Panc1 (cell line): ENCODE data around the gene MSRB1. TPM values are rescaled to one million over a fixed set of nuclear protein-coding genes. Genes with fewer than 3 reads are reported as not detected.

Experiments
- ATAC-seq: fragments of 200-7000 bp; cut with Tn5 transposase; 2 replicates; pipeline ENCODE4 v1.9.1; 2020; ENCODE audit warnings: mild to moderate bottlenecking, moderate library complexity
- BruUV-seq: library from RNA; stranded (reverse); fragments of 400-500 nt; replicated peaks from 2 replicates; lab custom pipeline; 2021; lab: Mats Ljungman, UMichigan
- CTCF ChIA-PET: fragments of 300-600 bp; sonication (Branson Sonifier 250); formaldehyde crosslinking; loops from one replicate; lab custom pipeline; 2022; ENCODE audit warnings: antibody characterized with exemption; lab: Charles Lee
- POLR2A ChIA-PET: fragments of 300-600 bp; sonication (Branson Sonifier 250); formaldehyde crosslinking; loops from one replicate; lab custom pipeline; 2022; ENCODE audit warnings: antibody characterized with exemption; lab: Charles Lee
- DNase-seq: peaks from one replicate; pipeline ENCODE4 v3.0.0-alpha.2; 2010; ENCODE audit warnings: low read depth, low spot score
- H3K27ac ChIP-seq: 2 replicates; pipeline ENCODE4 v1.5.1; 2011; ENCODE audit warnings: mild to moderate bottlenecking, low read length, inconsistent platforms
- H3K27me3 ChIP-seq: fragments of 200-500 bp; sonication (Bioruptor generic); 2 replicates; pipeline ENCODE4 v1.6.0; 2014; ENCODE audit warnings: low read length, inconsistent platforms; ENCODE audit not compliant: control insufficient read depth, insufficient read depth
- H3K36me3 ChIP-seq: fragments of 200-500 bp; sonication (Bioruptor generic); 2 replicates; pipeline ENCODE4 v1.5.1; 2014; ENCODE audit warnings: inconsistent platforms, mild to moderate bottlenecking, low read length, moderate library complexity; ENCODE audit not compliant: control insufficient read depth, insufficient read depth
- H3K4me1 ChIP-seq: 2 replicates; pipeline ENCODE4 v1.5.1; 2011; ENCODE audit warnings: inconsistent platforms, mild to moderate bottlenecking, low read length, moderate library complexity; ENCODE audit not compliant: control insufficient read depth, insufficient read depth
- H3K4me3 ChIP-seq, 2 experiments: 2 replicates each; pipeline ENCODE4 v1.5.1; 2011 to 2012; ENCODE audit warnings: low read depth in 2 of 2, low read length in 2 of 2, mild to moderate bottlenecking in 2 of 2, inconsistent platforms in 1 of 2, moderate library complexity in 1 of 2
- H3K9me3 ChIP-seq: fragments of 200-500 bp; sonication (Bioruptor generic); 2 replicates; pipeline ENCODE4 v1.5.1; 2014; ENCODE audit warnings: low read depth, mild to moderate bottlenecking, inconsistent platforms, low read length, moderate library complexity; ENCODE audit not compliant: control insufficient read depth, insufficient read depth
- POLR2AphosphoS5 ChIP-seq: IDR thresholded peaks from 2 replicates; pipeline ENCODE4 v1.6.1; 2012; ENCODE audit warnings: mild to moderate bottlenecking, low read depth, low read length, moderate library complexity
- SIN3A ChIP-seq: IDR thresholded peaks from 2 replicates; pipeline ENCODE4 v1.6.1; 2012; ENCODE audit warnings: low read depth, mild to moderate bottlenecking, low read length, moderate library complexity, borderline replicate concordance; ENCODE audit not compliant: insufficient read depth
- TCF7L2 ChIP-seq: IDR thresholded peaks from 2 replicates; pipeline ENCODE4 v1.6.1; 2011; ENCODE audit warnings: mild to moderate bottlenecking, low read depth, low read length, inconsistent platforms
- in situ Hi-C: cut with HindIII; loops from 2 replicates; pipeline ENCODE4 v1.10.0; 2016; ENCODE audit warnings: low sequenced_read_pairs, low pct_unique_long_range_greater_than_20kb
- intact Hi-C: fragments of 100-400 bp; cut with micrococcal nuclease; formaldehyde crosslinking; loops from one replicate; pipeline ENCODE4 v1.10.0; 2022; ENCODE audit not compliant: unreplicated experiment
- total RNA-seq: library from RNA; stranded (reverse); gene quantifications from one replicate; pipeline ENCODE4 v1.2.1, GENCODE V29; 2021; ENCODE audit not compliant: unreplicated experiment
- TF ChIP-seq, protein P1 (sequence below): fragments of 450-650 bp; IDR thresholded peaks from 2 replicates; pipeline ENCODE4 v1.5.1; 2017; ENCODE audit warnings: mild to moderate bottlenecking
- TF ChIP-seq, protein P2 (sequence below), 2 experiments: IDR thresholded peaks; 2 replicates each; pipeline ENCODE4 v1.6.1; 2011 to 2012; ENCODE audit warnings: low read depth in 2 of 2, control low read depth in 1 of 2, low read length in 1 of 2, mild to moderate bottlenecking in 1 of 2, moderate library complexity in 1 of 2; ENCODE audit not compliant: insufficient read depth in 1 of 2

MSRB1 gene
- total RNA-seq, 1 experiment from 2014 or later = 25.3 TPM

DNA sequence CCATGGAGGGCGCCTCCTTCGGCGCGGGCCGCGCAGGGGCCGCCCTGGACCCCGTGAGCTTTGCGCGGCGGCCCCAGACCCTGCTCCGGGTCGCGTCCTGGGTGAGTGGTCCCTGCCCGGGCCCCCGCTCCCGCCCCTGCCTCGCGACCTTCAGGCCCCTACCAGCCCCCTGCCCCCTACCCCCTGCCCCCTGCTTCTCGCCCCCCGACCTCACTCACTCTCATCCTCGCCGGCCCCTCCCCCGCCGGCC is 47.0 kb upstream of the MSRB1 start:
- ChIA-PET CTCF (no interaction called here), POLR2A (no interaction called here)
- intact Hi-C loops = no loop called here
- peak overlapping the region; percentile 50 to 67 for H3K4me3 ChIP-seq
- no peaks in the 10 kb centered on the region for H3K9me3 ChIP-seq
- H3K27ac ChIP-seq = no peak overlapping the region; the same call in 1 of the 2 replicates
- BruUV-seq = no TSS peak
- H3K27me3 ChIP-seq = no peaks in the 10 kb centered on the region
- no peak for ATAC-seq
- DNase-seq = no peak
- H3K4me1 ChIP-seq = peaks cover 24% of the 10 kb centered on the region
- peaks cover 4% of the 10 kb centered on the region; the same call in 1 of the 2 replicates for H3K36me3 ChIP-seq
- TF ChIP-seq TCF7L2 = no peak
- TF ChIP-seq, protein P1, sequence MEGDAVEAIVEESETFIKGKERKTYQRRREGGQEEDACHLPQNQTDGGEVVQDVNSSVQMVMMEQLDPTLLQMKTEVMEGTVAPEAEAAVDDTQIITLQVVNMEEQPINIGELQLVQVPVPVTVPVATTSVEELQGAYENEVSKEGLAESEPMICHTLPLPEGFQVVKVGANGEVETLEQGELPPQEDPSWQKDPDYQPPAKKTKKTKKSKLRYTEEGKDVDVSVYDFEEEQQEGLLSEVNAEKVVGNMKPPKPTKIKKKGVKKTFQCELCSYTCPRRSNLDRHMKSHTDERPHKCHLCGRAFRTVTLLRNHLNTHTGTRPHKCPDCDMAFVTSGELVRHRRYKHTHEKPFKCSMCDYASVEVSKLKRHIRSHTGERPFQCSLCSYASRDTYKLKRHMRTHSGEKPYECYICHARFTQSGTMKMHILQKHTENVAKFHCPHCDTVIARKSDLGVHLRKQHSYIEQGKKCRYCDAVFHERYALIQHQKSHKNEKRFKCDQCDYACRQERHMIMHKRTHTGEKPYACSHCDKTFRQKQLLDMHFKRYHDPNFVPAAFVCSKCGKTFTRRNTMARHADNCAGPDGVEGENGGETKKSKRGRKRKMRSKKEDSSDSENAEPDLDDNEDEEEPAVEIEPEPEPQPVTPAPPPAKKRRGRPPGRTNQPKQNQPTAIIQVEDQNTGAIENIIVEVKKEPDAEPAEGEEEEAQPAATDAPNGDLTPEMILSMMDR = no peak
- TF ChIP-seq, protein P2, sequence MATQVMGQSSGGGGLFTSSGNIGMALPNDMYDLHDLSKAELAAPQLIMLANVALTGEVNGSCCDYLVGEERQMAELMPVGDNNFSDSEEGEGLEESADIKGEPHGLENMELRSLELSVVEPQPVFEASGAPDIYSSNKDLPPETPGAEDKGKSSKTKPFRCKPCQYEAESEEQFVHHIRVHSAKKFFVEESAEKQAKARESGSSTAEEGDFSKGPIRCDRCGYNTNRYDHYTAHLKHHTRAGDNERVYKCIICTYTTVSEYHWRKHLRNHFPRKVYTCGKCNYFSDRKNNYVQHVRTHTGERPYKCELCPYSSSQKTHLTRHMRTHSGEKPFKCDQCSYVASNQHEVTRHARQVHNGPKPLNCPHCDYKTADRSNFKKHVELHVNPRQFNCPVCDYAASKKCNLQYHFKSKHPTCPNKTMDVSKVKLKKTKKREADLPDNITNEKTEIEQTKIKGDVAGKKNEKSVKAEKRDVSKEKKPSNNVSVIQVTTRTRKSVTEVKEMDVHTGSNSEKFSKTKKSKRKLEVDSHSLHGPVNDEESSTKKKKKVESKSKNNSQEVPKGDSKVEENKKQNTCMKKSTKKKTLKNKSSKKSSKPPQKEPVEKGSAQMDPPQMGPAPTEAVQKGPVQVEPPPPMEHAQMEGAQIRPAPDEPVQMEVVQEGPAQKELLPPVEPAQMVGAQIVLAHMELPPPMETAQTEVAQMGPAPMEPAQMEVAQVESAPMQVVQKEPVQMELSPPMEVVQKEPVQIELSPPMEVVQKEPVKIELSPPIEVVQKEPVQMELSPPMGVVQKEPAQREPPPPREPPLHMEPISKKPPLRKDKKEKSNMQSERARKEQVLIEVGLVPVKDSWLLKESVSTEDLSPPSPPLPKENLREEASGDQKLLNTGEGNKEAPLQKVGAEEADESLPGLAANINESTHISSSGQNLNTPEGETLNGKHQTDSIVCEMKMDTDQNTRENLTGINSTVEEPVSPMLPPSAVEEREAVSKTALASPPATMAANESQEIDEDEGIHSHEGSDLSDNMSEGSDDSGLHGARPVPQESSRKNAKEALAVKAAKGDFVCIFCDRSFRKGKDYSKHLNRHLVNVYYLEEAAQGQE (IDR thresholded peaks at IDR 0.05; ENCODE audit: insufficient read depth in 1 of 2, low read depth in 2 of 2, low read length in 1 of 2) = no peak
- TF ChIP-seq SIN3A = no peak
- no peak for TF ChIP-seq POLR2AphosphoS5
- in situ Hi-C loops = no loop called here

DNA sequence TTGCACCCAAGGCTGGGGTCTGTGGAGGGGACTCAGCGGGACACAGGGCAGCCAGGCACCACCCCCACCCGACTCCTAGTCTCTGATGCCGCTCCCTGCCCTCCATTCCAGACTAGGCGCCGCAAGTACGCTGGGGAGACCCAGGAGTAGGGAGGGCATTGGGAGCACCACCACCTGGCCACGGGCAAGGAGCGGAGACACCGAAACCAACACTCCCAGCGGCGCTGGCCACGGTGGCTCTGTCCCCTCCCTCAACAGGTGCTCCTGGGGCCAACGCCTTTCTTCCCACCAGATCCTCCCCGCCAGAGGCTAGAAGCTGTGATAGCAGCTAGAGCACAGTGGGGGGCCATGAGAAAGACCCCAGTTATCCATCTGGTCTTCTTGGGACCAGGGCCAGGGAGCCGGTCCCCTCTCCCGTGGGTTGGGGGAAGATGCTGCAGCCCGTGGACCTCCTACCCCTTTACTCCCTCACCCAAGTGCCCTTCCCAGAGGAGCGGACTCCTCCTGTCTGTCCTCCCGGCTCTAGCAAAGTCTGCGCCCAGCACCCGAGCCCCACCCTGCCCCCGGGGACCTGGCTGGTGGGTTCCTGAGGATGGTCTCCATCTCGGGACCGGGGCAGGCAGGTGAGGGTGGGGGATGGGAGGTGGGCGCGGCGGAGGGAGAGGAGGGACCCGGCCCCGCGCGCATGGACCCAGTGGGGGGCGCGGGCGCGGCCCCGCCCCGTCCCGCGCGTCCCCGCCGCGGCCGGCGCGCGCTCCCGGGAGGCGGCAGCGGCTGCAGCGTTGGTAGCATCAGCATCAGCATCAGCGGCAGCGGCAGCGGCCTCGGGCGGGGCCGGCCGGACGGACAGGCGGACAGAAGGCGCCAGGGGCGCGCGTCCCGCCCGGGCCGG is 46.5 kb upstream of the MSRB1 start, which contains the start of gene SYNGR3:
Gene SYNGR3, plus strand, starts transcription at position 762 of the 892 bp plus-strand sequence. CDS start 133 bp downstream, outside the sequence.
- ChIA-PET CTCF (no interaction called here), POLR2A (no interaction called here)
- DNase-seq (no peak), ATAC-seq (peak; percentile 67)
- in situ Hi-C loops = no loop called here
- no peak for TF ChIP-seq POLR2AphosphoS5
- no peak for TF ChIP-seq SIN3A
- TF ChIP-seq, protein P2 (IDR thresholded peaks at IDR 0.05; ENCODE audit: insufficient read depth in 1 of 2, low read depth in 2 of 2, low read length in 1 of 2) = no peak
- TF ChIP-seq, protein P1 = no peak
- Histone ChIP-seq H3K27ac (peak within 1 kb of the TSS; percentile 61; the same call in 1 of the 2 replicates), H3K4me3 (peak within 1 kb of the TSS; percentile 50 to 67), H3K9me3 (no peaks in the 10 kb centered on the region), H3K27me3 (no peaks in the 10 kb centered on the region), H3K4me1 (peaks cover 25% of the 10 kb centered on the region), H3K36me3 (peaks cover 8% of the 10 kb centered on the region; the same call in 1 of the 2 replicates)
- no TSS peak for BruUV-seq
- intact Hi-C loops = no loop called here
